H1 (cell line): ENCODE data around the gene FAM227B.

Source experiments
- FOSL1 ChIP-seq: IDR thresholded peaks from 2 replicates; pipeline ENCODE4 v1.6.1; 2011; ENCODE audit warnings: mild to moderate bottlenecking, low read depth, low read length, moderate library complexity; ENCODE audit not compliant: insufficient read depth
- GTF2F1 ChIP-seq: IDR thresholded peaks from 2 replicates; pipeline ENCODE4 v1.6.1; 2012; ENCODE audit warnings: low read depth, low read length, improper control_type of control experiment, borderline replicate concordance
- TF ChIP-seq, protein P1 (sequence below), 3 experiments: IDR thresholded peaks; 1 replicate in 2 of 3; 2 replicates in 1 of 3; pipeline versions ENCODE4 v1.5.1 to v1.6.1; 2011; ENCODE audit warnings: low read length in 3 of 3, mild to moderate bottlenecking in 3 of 3, inconsistent platforms in 2 of 3, low read depth in 1 of 3, moderate library complexity in 1 of 3; ENCODE audit not compliant: insufficient read depth in 1 of 3; ENCODE audit errors: control extremely low read depth in 1 of 3

- TF ChIP-seq, protein P1, sequence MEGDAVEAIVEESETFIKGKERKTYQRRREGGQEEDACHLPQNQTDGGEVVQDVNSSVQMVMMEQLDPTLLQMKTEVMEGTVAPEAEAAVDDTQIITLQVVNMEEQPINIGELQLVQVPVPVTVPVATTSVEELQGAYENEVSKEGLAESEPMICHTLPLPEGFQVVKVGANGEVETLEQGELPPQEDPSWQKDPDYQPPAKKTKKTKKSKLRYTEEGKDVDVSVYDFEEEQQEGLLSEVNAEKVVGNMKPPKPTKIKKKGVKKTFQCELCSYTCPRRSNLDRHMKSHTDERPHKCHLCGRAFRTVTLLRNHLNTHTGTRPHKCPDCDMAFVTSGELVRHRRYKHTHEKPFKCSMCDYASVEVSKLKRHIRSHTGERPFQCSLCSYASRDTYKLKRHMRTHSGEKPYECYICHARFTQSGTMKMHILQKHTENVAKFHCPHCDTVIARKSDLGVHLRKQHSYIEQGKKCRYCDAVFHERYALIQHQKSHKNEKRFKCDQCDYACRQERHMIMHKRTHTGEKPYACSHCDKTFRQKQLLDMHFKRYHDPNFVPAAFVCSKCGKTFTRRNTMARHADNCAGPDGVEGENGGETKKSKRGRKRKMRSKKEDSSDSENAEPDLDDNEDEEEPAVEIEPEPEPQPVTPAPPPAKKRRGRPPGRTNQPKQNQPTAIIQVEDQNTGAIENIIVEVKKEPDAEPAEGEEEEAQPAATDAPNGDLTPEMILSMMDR (IDR thresholded peaks at IDR 0.05; ENCODE audit: control extremely low read depth in 1 of 3, insufficient read depth in 1 of 3, low read depth in 1 of 3, low read length in 3 of 3), result no peak
- no peak for TF ChIP-seq FOSL1
- TF ChIP-seq GTF2F1, result no peak
These were observed 92.3 kb downstream of the FAM227B start for GRCh38 chr15:49528289-49528688.
